Loucy (cell line): Measurements from ENCODE around the gene MAN1B1.

Experiments
- H2AFZ ChIP-seq: fragments of 200-600 bp; sonication (generic); 2 replicates; pipeline ENCODE4 v1.6.0; 2016; ENCODE audit warnings: antibody characterized with exemption, mild to moderate bottlenecking, low read length, moderate library complexity
- H3F3A ChIP-seq: fragments of 200-600 bp; 2 replicates; pipeline ENCODE4 v1.6.0; 2016; ENCODE audit warnings: antibody characterized with exemption, low read depth, mild to moderate bottlenecking
- H3K27me3 ChIP-seq: fragments of 200-600 bp; sonication (generic); 2 replicates; pipeline ENCODE4 v1.6.1; 2014; ENCODE audit warnings: low read length, mild to moderate bottlenecking; ENCODE audit not compliant: insufficient read depth, poor library complexity, severe bottlenecking
- H3K36me3 ChIP-seq: fragments of 200-600 bp; sonication (generic); 2 replicates; pipeline ENCODE4 v1.6.1; 2016; ENCODE audit warnings: low read length; ENCODE audit not compliant: insufficient read depth
- H3K4me1 ChIP-seq: fragments of 200-600 bp; sonication (generic); 2 replicates; pipeline ENCODE4 v1.5.1; 2014; ENCODE audit warnings: low read length, mild to moderate bottlenecking; ENCODE audit not compliant: insufficient read depth, poor library complexity, severe bottlenecking
- H3K4me2 ChIP-seq: fragments of 200-600 bp; sonication (generic); 2 replicates; pipeline ENCODE4 v1.6.0; 2014; ENCODE audit warnings: antibody characterized with exemption, low read length, low read depth, mild to moderate bottlenecking; ENCODE audit not compliant: poor library complexity, severe bottlenecking
- H3K4me3 ChIP-seq: fragments of 200-600 bp; sonication (generic); 2 replicates; pipeline ENCODE4 v1.5.1; 2014; ENCODE audit warnings: low read length, mild to moderate bottlenecking, mixed read lengths; ENCODE audit not compliant: poor library complexity, severe bottlenecking
- H3K79me2 ChIP-seq: fragments of 200-600 bp; sonication (generic); 2 replicates; pipeline ENCODE4 v1.6.1; 2014; ENCODE audit warnings: low read length; ENCODE audit not compliant: insufficient read depth
- H3K9ac ChIP-seq: fragments of 200-600 bp; sonication (generic); 2 replicates; pipeline ENCODE4 v1.6.0; 2014; ENCODE audit warnings: mild to moderate bottlenecking, low read depth, low read length, moderate library complexity; ENCODE audit not compliant: poor library complexity, severe bottlenecking
- H3K9me2 ChIP-seq: fragments of 200-600 bp; sonication (generic); replicated peaks from 2 replicates; pipeline ENCODE4 v1.6.1; 2016; ENCODE audit warnings: low read depth, low read length, mixed read lengths
- H3K9me3 ChIP-seq: fragments of 200-600 bp; sonication (generic); 2 replicates; pipeline ENCODE4 v1.6.1; 2014; ENCODE audit warnings: mild to moderate bottlenecking, antibody characterized with exemption, low read length, low read depth; ENCODE audit not compliant: insufficient read depth
- H4K20me1 ChIP-seq: fragments of 200-600 bp; sonication (generic); 2 replicates; pipeline ENCODE4 v1.6.0; 2014; ENCODE audit warnings: antibody characterized with exemption, low read length, mild to moderate bottlenecking; ENCODE audit not compliant: insufficient read depth, poor library complexity, severe bottlenecking
- CTCF ChIP-seq: fragments of 200-600 bp; sonication (generic); conservative IDR thresholded peaks from 2 replicates; pipeline ENCODE4 v1.5.1; 2014; ENCODE audit warnings: mild to moderate bottlenecking, antibody characterized with exemption, low read length
- EZH2phosphoT487 ChIP-seq: fragments of 200-600 bp; IDR thresholded peaks from 2 replicates; pipeline ENCODE4 v1.6.1; 2018; ENCODE audit warnings: antibody characterized with exemption, mild to moderate bottlenecking, moderate library complexity, borderline replicate concordance

MAN1B1 gene

GRCh38 chr9:137141050-137141810, 54.4 kb downstream of the MAN1B1 start:
- Histone ChIP-seq H3K4me1 (no peaks in the 10 kb centered on the region), H3F3A (no peaks in the 10 kb centered on the region), H3K27me3 (no peaks in the 10 kb centered on the region), H3K4me2 (no peak overlapping the region), H3K79me2 (no peaks in the 10 kb centered on the region), H3K9me3 (no peaks in the 10 kb centered on the region), H3K9ac (no peak overlapping the region), H3K4me3 (no peak overlapping the region), H2AFZ (no peak overlapping the region), H4K20me1 (no peaks in the 10 kb centered on the region), H3K9me2 (no peaks in the 10 kb centered on the region), H3K36me3 (no peaks in the 10 kb centered on the region)
- TF ChIP-seq EZH2phosphoT487 (no peak), CTCF (no peak)

- no peak overlapping the region for H2AFZ ChIP-seq
- H3K27me3 ChIP-seq: no peaks in the 10 kb centered on the region
- H4K20me1 ChIP-seq: no peaks in the 10 kb centered on the region
Observed at GRCh38 chr9:137141976-137142936, 55.5 kb downstream of the MAN1B1 start.

GRCh38 chr9:137143459-137143858, 56.7 kb downstream of the MAN1B1 start:
- H3K4me1 ChIP-seq: no peaks in the 10 kb centered on the region
- no peaks in the 10 kb centered on the region for H3F3A ChIP-seq
- no peaks in the 10 kb centered on the region for H4K20me1 ChIP-seq
- H3K4me3 ChIP-seq: no peak overlapping the region
- no peaks in the 10 kb centered on the region for H3K79me2 ChIP-seq
- no peak overlapping the region for H3K4me2 ChIP-seq
- no peak overlapping the region for H2AFZ ChIP-seq
- H3K27me3 ChIP-seq: no peaks in the 10 kb centered on the region
- no peaks in the 10 kb centered on the region for H3K36me3 ChIP-seq
- H3K9me2 ChIP-seq: no peaks in the 10 kb centered on the region
- no peak overlapping the region for H3K9ac ChIP-seq
- H3K9me3 ChIP-seq: no peaks in the 10 kb centered on the region
- no peak for TF ChIP-seq CTCF
- TF ChIP-seq EZH2phosphoT487: no peak

More at GRCh38 chr9:137141976-137142936, 55.5 kb downstream of the MAN1B1 start:
- H3K9ac ChIP-seq: no peak overlapping the region
- TF ChIP-seq CTCF (no peak), EZH2phosphoT487 (no peak)
- no peaks in the 10 kb centered on the region for H3K36me3 ChIP-seq
- H3K4me2 ChIP-seq: no peak overlapping the region
- H3K9me3 ChIP-seq: no peaks in the 10 kb centered on the region
- no peak overlapping the region for H3K4me3 ChIP-seq
- H3K9me2 ChIP-seq: no peaks in the 10 kb centered on the region
- no peaks in the 10 kb centered on the region for H3K79me2 ChIP-seq
- no peaks in the 10 kb centered on the region for H3F3A ChIP-seq
- no peaks in the 10 kb centered on the region for H3K4me1 ChIP-seq
